ENCODE results near the gene IL15. TPM values are rescaled to one million over a fixed set of nuclear protein-coding genes. Genes with fewer than 3 reads are reported as not detected.
"Not testable (repeated sequence)": the region's sequence is repeated elsewhere in the genome, so short reads cannot be mapped to it uniquely, and the experiment has no call there.

The IL15 gene, protein sequence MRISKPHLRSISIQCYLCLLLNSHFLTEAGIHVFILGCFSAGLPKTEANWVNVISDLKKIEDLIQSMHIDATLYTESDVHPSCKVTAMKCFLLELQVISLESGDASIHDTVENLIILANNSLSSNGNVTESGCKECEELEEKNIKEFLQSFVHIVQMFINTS
- 2.0 and 2.2 TPM in 2 replicates for total RNA-seq

DNA sequence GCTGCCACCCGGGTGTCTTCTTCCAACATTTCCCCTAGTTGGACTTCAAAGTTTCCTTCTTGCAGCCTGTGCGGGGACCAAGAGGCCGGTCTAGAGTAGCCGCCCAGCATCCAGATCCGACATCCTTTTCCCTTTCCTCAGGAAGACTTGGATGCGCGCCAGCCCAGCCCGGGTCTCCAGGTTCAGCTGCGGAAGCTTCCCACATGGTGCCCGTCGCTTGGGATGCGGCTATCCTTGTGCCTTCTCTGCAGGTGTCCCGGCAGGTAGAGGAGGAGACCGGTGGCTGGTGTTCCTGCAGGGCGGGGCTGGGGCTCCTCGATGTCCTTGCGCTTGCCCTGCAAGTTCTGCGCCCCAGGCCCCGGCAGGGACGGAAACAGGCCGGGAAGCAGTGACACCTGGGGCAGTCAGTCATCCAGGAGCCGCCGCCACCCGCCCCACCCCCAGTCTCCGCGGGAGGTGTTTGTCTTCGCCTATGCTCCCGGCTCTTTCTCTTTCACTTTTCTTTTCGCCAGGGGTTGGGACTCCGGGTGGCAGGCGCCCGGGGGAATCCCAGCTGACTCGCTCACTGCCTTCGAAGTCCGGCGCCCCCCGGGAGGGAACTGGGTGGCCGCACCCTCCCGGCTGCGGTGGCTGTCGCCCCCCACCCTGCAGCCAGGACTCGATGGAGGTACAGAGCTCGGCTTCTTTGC lies at the start of gene IL15:
TSS of gene IL15 (plus strand) at position 502 of the 689 bp plus-strand sequence. CDS start 82,882 bp downstream, outside the sequence.
- no peak for DNase-seq (ENCODE audit: low read depth, low spot score)

DNA sequence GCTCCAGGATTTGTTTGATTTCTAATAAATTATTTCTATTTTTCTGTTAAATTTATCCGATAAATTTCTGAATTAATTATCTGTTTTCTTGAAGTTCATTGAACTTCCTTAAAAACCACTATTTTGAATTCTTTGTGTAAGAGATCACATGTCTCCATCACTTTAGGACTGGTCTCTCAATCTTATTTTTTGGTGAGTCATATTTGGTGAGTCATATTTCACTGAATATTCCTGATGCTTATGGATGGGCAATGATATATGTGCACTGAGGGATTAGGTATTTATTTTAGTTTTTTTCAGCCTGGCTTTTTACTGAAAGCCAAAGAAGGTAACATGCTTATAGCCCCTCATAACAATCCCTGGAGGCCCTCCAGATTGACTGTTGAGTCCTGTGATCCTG lies 48.5 kb upstream of the IL15 start:
- DNase-seq (ENCODE audit: low read depth, low spot score), result no peak

DNA sequence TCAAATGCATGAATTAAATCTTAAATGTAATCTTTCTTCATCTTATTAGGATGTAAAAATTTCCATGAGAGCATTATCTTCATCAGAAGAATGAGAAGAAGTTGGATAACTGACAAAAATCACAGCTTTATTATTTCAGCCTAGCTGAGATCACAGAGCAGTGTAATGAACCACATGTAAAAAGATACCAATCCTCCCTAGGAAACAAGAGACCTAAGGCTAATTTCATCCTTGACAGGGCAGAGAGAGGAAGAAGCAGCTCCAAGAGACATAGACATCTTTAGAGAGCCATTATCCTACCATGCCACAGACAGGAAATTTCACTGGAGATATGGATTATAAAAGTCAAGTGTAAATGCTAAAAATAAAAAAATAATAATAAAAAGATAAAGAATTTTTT lies 40.9 kb upstream of the IL15 start:
- no peak for DNase-seq (ENCODE audit: low read depth, low spot score)

DNA sequence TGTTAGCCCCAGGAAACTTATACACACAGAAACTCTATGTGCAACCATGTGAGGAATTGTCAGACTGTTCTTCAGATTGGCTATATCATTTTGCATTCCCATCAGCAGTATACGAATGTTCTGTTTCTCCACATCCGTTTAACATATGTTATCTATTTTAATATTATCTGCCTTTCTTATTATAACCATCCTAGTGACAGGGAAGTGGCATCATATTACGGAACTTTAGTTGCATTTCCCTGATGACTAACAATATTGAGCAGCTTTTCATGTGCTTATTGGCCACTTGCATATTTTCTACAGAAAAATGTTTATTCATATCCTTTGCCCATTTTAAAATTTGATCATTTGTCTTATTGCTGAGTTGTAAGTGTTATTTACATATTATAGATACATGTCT lies 36.5 kb upstream of the IL15 start:
- DNase-seq (ENCODE audit: low read depth, low spot score), result no peak

DNA sequence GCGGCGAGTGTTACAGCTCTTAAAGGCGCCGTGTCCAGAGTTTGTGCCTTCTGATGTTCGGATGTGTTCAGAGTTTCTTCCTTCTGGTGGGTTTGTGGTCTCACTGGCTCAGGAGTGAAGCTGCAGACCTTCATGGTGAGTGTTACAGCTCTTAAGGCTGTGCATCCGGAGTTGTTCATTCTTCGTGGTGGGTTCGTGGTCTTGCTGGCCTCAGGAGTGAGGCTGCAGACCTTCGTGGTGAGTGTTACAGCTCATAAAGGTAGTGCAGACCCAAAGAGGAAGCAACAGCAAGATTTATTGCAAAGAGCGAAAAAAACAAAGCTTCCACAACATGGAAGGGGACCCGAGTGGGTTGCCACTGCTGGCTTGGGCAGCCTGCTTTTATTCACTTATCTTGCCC lies 31.7 kb upstream of the IL15 start:
- not testable (repeated sequence) for DNase-seq (ENCODE audit: low read depth, low spot score)

DNA sequence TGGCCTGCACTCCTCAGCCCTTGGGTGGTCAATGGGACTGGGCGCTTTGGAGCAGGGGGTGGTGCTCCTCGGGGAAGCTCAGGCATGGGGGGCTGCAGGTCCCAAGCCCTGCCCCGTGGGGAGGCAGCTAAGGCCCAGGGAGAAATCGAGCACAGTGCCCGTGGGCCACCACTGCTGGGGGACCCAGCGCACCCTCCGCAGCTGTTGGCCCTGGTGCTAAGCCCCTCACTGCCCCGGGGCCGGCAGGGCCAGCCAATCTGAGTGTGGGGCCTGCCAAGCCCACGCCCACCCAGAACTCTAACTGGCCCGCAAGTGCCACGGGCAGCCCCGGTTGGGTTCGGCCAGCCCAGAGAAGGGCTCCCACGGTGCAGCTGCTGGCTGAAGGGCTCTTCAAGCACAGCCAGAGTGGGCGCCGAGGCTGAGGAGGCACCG lies 30.9 kb upstream of the IL15 start:
- DNase-seq (ENCODE audit: low read depth, low spot score), result no peak

DNA sequence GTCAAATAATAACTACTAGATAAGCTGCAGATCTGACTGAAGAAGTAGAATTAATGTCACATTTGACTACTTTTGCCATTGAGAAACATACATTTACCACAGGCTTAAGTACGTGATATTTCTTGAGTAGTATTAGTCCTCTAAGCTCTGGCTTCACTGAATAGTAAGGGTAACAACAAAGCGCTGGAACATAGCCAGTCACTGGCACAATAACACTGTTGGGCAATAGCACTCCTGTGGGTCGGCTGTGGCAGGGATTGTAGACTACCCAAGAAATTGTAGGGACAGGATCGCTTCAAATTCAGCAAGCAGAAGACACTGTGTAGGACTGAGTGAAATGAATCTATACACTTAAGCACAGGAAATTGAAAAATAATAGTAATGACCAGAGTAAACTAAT lies 27.1 kb upstream of the IL15 start:
- DNase-seq (ENCODE audit: low read depth, low spot score), result no peak

DNA sequence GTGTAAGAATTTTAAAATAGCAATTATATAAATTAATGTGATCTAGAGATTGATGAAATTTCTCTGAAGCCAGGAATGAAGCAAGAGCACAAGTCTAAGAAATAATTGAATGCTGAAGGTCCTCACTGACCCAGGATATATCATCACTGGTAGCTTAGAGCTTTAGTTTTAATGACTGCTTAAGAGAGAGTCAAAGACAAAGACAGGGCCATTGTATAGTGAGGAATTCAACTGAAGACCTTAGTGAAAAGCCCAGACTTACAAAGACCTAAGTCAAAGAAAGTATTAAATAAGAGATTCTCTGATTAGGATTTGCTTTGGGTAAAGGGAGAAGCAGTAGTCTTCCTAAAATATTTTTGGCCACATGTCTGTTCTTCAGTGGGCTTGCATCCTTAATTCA lies 26.0 kb upstream of the IL15 start:
- DNase-seq (ENCODE audit: low read depth, low spot score), result no peak

DNA sequence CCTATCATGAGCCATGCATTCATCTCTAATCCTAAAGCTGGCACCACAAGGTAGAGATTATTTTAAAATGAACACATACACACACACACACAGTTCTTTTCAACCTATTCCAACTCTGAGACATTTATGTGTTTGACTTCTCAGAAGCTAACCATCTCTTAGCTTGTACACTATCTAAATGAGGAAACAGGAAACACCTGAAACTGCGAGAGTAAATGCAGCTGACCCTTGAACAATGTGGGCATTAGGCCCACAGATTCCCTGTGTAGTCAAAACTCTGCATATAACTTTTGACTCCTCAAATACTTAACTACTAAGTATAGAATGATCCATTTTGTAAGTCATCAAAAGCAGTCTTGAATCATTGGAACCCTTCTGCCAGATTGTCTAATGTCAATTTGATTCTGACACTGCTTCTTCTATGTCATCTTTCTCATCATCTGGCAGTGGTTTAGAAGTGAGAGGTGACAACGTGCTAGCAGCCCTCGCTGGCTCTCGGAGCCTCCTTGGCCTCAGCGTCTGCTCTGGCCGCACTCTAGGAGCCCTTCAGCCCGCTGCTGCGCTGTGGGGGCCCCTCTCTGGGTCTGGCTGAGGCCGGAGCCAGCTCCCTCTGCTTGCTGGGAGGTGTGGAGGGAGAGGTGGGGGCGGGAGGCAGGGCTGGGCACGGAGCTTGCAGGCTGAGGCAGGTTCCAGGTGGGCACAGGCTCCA lies 21.4 kb upstream of the IL15 start:
- DNase-seq (ENCODE audit: low read depth, low spot score), result peak; percentile 54

DNA sequence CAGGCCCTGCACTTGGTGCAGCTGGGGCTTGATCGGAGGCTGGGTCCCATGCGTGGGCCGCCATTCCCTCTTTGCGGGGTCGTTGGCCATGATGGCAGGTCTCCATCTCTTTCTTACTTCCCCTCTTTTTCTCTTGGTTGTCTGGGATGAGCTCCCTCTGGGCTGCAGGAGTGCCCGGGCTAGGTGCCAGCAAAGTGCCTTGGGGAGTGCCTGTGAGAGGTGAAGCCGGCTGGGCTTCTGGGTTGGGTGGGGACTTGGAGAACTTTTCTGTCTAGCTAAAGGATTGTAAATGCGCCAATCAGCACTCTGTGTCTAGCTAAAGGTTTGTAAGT lies 20.8 kb upstream of the IL15 start:
- DNase-seq (ENCODE audit: low read depth, low spot score), result not testable (repeated sequence)

DNA sequence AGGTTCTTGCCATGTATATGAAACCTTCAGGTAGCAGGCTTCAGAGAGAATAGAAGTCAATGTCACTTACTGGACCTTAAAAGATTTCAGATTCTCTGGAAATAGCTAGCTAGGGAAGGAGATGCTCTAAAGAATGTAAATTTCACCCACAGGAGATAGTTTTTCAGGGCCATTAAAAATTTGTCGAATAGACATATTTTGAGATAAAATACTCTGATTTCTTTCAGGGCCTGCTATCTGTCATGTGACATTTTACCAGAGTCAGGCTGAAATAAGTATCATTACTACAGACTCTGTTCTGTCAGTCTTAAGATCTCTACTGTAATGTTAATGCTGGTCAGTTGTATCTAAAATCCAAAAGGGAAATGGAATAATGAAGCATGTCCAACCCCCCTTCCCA lies 15.7 kb upstream of the IL15 start:
- no peak for DNase-seq (ENCODE audit: low read depth, low spot score)

DNA sequence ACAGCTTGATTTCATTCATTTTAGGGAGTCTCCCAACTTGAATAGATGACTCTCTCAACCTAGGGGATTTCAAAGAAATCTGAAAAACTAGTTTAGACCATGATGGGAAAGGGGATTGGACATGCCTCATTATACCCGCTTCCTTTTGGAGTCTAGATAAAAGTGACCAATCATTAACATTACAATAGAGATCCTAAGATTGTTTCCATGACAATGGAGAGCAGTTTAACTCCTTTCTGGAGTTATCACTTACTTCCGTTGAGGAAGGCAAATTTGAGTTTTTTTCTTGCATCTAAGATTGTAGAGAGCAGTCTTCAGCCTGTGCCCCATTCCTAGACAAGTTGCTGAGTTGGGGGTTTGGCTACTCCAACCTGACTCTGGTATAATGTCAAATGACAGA lies 11.4 kb upstream of the IL15 start:
- DNase-seq (ENCODE audit: low read depth, low spot score), result no peak

DNA sequence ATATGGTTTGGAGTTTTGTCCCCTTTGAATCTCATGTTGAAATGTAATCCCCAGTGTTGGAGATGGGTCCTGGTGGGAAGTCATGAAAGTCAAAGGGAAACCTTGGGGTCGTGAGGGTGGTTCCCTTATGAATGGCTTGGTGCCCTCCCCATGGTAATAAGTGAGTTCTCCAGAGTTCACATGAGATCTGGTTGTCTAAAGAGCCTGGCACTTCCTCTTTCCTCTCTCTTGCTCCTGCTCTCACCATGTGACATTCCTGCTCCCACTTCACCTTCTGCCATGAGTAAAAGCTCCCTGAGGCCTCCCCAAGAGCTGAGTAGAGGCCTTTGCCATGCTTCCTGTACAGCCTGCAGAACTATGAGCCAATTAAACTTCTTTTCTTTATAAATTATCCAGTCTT lies 5.5 kb upstream of the IL15 start:
- no peak for DNase-seq (ENCODE audit: low read depth, low spot score)

DNA sequence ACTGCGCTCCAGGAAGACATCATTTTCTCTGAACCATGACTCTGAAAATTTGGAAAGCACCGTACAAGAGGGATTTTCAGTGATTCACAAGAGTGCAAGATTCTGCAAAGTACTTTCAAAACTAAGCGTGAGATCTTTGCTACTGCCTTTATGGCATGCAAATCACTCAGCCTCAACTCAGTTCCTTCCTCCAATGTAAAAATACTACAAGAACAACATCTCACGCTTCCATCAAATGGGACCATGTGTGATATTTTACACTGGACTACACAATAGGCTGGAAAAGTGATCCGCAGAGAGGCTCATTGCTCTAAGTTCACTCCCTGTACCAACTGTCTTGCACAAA lies 674 bp upstream of the IL15 start:
- DNase-seq (ENCODE audit: low read depth, low spot score), result no peak

DNA sequence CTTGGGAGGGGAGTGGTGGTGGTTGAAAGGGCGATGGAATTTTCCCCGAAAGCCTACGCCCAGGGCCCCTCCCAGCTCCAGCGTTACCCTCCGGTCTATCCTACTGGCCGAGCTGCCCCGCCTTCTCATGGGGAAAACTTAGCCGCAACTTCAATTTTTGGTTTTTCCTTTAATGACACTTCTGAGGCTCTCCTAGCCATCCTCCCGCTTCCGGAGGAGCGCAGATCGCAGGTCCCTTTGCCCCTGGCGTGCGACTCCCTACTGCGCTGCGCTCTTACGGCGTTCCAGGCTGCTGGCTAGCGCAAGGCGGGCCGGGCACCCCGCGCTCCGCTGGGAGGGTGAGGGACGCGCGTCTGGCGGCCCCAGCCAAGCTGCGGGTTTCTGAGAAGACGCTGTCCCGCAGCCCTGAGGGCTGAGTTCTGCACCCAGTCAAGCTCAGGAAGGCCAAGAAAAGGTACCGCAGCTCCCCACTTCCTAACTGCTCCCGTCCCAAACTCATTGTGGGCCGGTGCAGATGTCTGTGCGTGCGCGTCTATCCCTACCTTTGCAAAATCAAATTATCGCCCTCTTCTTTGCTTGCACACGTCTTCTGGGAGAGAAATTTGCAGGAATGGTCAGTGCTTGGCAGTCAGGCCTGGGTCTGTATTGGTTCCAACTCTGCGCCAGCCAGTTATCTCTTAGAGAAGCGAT lies 533 bp downstream of the IL15 start:
- no peak for DNase-seq (ENCODE audit: low read depth, low spot score)

DNA sequence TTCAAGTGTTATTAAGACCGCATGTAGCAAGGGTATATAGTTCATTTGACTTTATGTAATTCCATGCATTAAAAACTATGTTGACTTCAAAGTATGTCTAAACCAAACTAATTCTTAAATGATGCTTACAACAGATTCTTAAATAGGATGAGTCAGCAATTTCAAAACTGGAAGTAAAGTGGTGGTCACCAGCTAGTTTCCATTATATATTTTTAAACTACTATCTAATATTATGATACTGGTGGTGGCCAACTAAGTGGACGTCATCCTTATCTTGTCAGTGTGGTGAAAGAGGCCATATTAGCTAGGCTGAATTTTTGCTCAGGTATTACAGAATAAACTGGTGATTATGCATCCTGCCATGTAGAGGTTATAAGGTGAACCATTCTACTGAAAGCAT lies 1.2 kb downstream of the IL15 start:
- no peak for DNase-seq (ENCODE audit: low read depth, low spot score)

DNA sequence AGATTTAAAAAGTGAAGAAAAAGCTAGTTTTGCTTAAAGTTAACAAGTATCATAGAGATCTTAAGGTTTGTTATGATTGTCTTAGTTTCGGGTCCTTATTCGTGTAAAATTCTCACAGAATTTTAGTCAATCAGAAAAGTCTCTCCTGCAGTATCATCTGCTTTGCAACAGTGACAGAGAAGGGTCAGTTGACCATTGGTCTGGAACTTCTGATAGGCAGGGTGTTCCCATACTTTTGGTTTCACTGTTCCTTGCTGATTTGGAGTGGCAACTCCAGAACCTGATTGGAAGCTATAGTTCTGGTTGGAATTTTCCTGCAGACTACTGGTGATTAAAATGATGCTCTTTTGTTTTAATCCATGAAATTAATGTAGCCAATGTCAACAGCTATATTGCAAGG lies 1.8 kb downstream of the IL15 start:
- no peak for DNase-seq (ENCODE audit: low read depth, low spot score)

DNA sequence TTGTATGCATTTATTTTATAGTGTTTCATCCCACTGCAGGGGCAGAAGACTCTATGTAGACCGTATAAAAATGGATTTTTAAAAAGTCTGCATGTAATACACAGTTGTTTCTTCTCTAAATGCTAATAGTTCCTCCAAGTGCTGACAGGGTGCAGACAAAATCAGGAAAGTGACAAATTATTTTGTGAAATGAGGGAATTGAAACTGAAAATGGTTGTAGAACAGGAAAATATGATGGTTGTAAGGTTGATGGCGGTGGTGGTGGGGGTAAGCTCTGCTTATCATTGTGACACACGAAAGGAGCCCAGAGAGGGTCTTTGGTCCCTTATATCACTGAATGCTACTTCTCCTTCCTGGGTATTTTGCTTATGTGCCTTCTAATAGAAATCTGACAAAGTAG lies 4.3 kb downstream of the IL15 start:
- no peak for DNase-seq (ENCODE audit: low read depth, low spot score)

DNA sequence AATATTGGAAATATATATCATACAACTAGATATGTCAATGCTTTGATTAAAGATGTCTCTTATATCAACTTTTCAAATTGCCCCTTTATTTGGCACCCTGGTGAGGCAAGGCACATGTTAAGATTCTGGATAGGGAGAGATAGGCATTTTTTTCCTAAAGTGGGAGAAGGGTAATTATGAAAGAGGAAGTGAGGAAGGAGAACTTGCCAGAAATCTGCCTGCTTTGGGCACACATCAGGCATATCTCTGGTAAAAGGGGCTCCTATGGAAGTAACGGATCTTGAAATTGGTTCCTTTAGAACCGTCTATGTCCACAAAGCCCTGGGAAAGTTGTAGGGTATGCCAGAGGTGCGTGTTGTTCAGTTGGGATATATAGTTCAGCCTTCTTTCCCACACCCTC lies 5.7 kb downstream of the IL15 start:
- no peak for DNase-seq (ENCODE audit: low read depth, low spot score)

DNA sequence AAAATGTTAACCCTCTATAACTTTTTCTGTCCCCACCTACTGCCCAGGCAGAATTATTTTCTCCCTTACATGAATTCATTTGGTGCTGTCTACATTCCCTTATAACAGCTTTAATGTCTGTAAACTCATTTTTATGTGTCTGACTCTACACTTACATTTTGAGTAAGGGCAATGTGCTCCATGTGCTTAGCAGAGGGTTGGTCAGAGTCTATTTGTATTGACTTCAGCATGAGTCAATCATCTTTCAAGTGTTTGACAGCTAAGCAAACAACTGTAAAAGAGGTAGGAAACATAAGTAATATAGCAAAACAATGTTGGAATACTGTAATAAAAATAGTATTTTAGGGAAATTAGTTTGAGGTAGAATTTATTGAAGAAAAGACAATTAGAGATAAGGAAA lies 6.3 kb downstream of the IL15 start:
- DNase-seq (ENCODE audit: low read depth, low spot score), result no peak

DNA sequence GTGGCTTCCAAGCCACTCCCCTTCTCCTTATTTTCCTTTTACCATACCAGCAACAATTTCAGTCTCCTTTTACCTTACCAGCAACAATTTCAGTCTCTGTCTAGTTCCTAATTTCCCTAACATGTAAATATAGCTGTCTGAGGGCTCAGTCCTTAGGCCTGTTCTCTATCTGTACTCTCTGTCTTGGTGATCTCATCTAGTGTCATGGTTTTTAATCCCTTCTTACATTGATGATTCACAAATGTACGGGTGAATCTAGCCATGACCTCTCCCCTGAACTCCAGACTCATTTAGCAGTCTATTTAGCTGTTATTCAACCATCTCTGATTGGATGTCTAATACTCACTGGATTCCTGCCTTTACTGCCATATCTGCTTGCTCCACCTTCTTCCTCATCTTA lies 7.2 kb downstream of the IL15 start:
- no peak for DNase-seq (ENCODE audit: low read depth, low spot score)

DNA sequence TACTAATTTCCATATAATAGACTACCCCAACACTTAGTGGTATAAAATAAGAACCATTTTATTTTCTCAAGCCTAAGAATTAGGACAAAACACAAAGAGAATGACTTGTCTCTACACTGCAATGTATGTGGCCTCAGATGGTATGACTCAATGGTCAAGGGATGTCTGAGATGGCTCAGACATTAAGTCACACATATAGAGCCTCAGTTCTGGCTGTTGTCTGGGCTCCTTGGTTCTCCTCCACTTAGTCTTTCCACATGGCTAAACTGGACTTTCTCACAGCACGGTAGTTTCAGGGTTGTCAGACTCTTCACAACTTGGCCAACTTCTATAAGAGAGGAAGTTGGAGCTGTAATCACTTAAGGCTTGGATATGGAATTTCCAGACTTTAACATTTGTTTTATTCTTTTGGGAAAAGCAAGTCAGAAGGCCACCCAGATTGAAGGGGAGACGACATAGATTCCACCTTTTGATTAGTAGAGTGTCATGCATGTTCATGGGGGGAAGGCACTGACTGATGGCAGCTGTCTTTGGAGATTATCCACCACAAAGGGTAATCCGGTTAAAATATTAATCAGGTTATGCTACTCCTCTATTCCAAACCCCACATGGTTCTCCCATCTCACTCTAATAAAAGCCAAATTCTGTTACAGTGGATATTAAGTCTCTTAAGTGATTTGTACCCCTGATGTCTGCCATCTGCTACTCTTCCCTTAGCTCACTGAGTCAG lies 9.4 kb downstream of the IL15 start:
- DNase-seq (ENCODE audit: low read depth, low spot score), result no peak

All from pulmonary artery endothelial cell (primary cell).